Activated naive CD4-positive, alpha-beta T cell treated with anti-CD3 and anti-CD28 coated beads, Interleukin-2, amount 50 U/mL, for 24 hours (primary cell): ENCODE data around the gene SSR4.

ENCODE experiments used
- H3K27ac Mint-ChIP-seq: one replicate; pipeline ENCODE4 v1.8.0; 2021; ENCODE audit warnings: mild to moderate bottlenecking, mixed read lengths
- H3K27me3 Mint-ChIP-seq: one replicate; pipeline ENCODE4 v1.8.0; 2021; ENCODE audit warnings: mixed read lengths
- H3K36me3 Mint-ChIP-seq: one replicate; pipeline ENCODE4 v1.8.0; 2021; ENCODE audit warnings: mixed read lengths
- H3K4me1 Mint-ChIP-seq: one replicate; pipeline ENCODE4 v1.8.0; 2021; ENCODE audit warnings: mixed read lengths
- H3K4me3 Mint-ChIP-seq: one replicate; pipeline ENCODE4 v1.8.0; 2021; ENCODE audit warnings: mild to moderate bottlenecking, mixed read lengths
- H3K9me3 Mint-ChIP-seq: one replicate; pipeline ENCODE4 v1.8.0; 2021; ENCODE audit warnings: mixed read lengths

The SSR4 gene

DNA sequence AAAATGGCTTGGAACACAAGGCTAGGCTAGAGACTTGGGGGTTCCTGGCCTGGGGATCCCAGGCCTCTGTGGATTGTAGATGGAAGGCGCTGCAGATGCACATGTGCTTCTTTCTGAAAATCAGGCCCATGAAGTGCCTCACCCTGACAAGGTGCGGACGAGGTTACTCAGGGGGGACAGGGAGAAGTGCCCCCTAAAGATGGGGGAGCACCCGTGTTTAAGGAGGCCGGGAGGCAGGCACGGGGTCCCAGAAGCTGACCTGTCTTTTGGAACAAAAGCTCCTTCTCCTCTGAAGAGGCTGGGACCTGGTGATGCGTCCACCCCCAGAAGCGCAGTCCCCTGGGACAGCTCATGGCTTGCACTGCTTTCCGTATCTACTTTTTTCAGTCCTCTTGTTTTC lies 33.4 kb downstream of the SSR4 start:
- Mint-ChIP-seq H3K27ac (peak overlapping the region; percentile 2), H3K4me3 (peak overlapping the region; percentile 19), H3K4me1 (peaks cover 16% of the 10 kb centered on the region), H3K27me3 (no peaks in the 10 kb centered on the region), H3K36me3 (no peaks in the 10 kb centered on the region), H3K9me3 (no peaks in the 10 kb centered on the region)

DNA sequence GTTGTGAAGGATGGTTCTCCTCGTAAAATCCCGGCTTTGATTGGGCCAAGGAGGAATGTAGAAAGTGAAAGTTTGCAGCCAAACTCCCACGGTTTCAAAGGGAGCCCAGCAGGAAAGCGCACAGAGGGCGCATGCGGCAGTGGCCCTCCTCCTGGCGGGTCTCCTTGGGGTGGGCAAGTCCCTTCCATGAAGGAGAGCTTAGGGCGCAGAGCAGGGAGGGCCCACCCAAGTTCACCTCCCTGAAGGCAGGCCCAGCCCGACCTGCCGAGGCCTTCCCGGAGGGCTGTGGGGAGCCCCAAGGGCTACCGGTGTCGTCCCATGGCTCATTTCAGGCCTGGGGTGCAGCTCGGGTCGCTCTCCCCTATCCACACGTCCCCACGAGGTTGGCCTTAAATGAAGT lies 33.8 kb downstream of the SSR4 start:
- no peaks in the 10 kb centered on the region for H3K27me3 Mint-ChIP-seq
- no peaks in the 10 kb centered on the region for H3K36me3 Mint-ChIP-seq
- H3K27ac Mint-ChIP-seq, result no peak overlapping the region
- H3K4me1 Mint-ChIP-seq, result peaks cover 16% of the 10 kb centered on the region
- peak overlapping the region; percentile 19 for H3K4me3 Mint-ChIP-seq
- no peaks in the 10 kb centered on the region for H3K9me3 Mint-ChIP-seq

DNA sequence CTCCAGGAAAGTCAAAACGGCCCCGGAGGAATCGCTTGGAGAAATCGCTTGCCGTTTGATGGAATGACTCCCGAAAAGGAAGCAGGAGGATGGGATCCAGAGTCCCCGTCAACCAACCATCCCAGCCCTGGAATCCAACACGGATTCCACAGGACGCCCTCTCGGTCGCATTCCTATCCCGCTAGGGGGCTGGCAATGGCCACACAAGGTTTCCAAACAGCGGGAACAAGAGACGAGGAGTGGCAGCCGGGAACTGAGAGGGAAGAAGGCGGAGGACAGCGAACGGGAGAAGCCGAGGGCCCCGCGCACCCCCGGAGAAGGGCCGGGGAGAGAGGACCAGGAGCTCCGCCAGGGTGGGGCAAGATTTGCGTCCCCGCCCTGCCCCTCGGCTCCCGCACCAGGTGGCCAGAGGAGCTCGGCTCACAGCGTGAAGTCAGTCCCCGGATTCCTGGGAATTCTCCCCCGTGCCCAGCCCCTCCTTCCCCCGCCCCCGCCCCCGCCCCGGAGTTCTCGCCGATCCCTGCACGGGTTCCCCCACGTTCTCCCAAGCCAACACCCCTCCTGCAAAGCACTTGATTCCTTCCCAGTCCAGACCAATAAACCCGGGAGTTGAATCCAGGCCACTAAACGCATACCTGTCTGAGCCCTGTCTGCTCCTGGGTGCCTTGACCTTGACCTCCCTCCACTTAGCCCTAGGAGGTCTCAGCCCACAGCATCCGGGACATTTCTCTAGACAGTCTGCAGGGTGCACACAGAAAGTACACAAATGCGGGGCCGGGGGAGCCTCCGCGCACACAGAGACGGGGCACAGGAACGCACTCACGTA lies 34.5 kb downstream of the SSR4 start:
- no peaks in the 10 kb centered on the region for H3K27me3 Mint-ChIP-seq
- no peaks in the 10 kb centered on the region for H3K36me3 Mint-ChIP-seq

DNA sequence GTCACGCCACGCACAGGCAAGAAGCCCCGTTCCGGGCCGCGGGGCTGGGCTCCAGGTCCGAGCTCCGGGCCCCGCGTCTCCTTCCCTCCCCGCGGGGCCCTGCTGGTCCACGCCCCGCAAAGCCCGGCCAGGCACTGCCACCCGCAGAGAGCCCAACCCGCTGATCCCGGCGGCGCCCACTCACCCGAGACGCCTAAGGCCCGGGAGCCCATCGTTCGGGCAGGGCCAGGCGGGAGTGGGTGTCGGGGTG lies 35.0 kb downstream of the SSR4 start:
- Mint-ChIP-seq H3K27me3 (no peaks in the 10 kb centered on the region), H3K9me3 (no peaks in the 10 kb centered on the region), H3K27ac (no peak overlapping the region), H3K36me3 (no peaks in the 10 kb centered on the region), H3K4me3 (peak overlapping the region; percentile 70), H3K4me1 (peaks cover 12% of the 10 kb centered on the region)

More for the DNA sequence above, 34.5 kb downstream of the SSR4 start:
- H3K27ac Mint-ChIP-seq, result no peak overlapping the region
- no peaks in the 10 kb centered on the region for H3K9me3 Mint-ChIP-seq
- peaks cover 12% of the 10 kb centered on the region for H3K4me1 Mint-ChIP-seq
- H3K4me3 Mint-ChIP-seq, result peak overlapping the region; percentile 70

DNA sequence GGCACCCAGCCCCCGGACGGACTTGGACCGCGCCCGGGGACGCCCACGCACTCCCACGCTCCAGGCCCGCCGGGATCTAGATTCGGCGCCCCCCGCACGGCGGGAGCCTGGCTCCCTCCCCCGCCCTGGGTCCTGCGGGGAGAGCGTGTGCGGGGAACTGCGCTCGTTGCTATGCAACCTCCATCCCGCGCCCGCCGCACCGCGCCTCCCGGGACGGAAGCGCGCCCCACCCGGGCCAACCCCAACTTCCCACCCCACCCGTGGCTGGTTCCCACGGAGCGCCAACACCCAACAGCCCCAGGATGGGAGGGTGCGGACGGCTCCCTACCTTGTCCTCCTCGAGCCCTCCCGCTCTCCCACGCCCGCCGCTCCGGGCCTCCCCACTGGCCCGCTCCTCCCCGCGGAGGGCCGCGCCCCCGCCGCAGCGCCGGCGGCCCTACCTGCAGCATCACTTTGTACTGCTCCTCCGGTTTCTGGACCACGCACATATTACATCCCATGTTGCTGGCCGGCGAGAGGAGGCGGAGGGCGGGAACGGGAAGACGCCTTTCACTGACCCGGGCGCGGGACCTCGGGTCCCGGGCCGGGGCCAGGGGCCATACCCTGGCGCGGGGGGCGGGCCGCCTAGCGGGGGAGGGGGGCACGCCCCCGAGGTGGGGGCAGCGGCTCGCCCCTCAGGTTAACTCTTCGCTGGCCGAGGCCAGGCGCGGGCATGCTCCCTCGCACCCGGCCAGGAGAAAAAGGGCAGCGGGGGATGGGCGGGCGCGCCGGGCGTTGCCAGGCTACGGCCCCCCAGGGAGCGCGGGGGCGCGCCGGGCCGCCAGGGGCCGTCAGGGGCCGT lies 35.6 kb downstream of the SSR4 start, which contains the start of gene PDZD4:
PDZD4 (minus strand) TSS at position 746 of the 841 bp plus-strand sequence; CDS start at position 500, 246 bp downstream.
- Mint-ChIP-seq H3K4me1 (peaks cover 12% of the 10 kb centered on the region), H3K9me3 (no peaks in the 10 kb centered on the region), H3K36me3 (no peaks in the 10 kb centered on the region), H3K4me3 (peak within 1 kb of the TSS; percentile 70), H3K27ac (no peak within 1 kb of the TSS), H3K27me3 (no peaks in the 10 kb centered on the region)

DNA sequence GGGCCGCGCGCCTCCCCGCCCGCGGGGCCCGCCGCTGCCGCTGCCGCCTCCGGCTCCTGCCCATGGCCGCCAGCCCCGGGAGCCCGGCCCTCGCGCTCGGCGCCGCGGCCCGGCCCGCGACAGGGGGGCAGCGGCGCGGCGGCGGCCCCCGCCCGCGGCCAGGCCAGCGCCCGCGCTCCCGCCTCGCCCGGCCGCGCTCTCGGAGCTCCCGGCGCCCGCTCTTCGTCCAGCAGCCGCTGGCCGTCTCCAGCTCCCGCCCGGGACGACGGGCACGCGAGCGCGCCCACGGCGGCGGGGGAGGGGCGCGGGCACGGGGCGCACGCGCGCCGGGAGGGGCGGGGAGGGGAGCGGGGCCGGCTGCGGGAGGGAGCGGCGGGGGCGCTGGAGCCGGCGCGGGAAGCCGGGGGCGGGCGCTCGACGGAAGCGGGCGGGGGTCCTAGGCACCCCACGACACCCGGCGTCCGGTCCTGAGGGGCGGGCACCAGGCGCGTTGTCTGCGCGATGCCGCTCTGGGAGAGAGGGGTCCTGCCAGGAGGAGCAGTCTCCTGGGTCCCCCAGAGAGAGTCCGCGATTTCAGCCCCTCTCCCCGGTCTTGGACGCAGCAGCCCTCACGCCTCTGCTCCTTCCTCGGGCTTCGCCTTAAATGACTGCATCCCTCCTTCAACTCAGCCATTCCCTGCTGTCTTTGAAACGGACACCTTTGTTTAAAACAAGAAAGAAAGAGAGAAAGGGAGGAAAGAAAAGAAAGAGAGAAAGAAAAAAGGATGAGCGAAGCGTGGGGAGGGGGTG lies 36.4 kb downstream of the SSR4 start:
- H3K4me3 Mint-ChIP-seq, result peak overlapping the region; percentile 36
- no peaks in the 10 kb centered on the region for H3K9me3 Mint-ChIP-seq
- H3K36me3 Mint-ChIP-seq, result no peaks in the 10 kb centered on the region
- no peak overlapping the region for H3K27ac Mint-ChIP-seq
- no peaks in the 10 kb centered on the region for H3K27me3 Mint-ChIP-seq
- H3K4me1 Mint-ChIP-seq, result peaks cover 12% of the 10 kb centered on the region

DNA sequence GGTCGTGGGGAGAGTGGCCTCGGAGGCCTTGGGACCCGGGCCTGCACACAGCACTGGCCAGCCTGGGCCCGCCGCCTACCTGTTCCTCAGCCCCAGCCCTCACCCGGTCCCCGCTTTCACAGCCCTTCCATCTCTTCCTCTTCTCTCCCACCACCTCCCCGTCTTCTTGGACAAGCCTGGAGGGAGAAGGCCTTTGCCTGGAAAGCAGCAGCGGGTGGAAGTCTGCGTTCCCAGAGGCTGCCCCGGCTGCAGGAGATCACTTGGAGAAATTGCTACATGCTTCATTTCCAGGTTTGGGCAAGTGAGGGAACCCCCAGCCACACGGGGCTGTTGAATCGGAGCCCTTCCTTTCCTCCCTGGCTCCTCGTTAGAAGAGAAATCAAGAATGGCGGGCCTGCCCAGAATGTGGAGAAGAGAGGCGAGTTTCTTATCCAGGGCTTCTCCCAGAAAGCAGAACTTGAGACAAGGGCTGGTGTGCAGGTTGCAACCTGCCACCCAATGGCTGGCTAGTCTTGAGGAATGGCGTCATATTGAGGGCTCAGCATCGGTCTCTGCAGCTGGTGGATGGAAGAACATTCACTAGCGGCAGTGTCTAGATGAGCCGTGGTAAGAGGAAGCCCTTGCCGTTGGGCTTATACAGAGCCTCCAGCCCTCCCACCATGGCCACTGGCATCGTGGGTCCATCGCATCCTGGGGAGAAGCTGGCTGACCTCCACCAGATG lies 37.1 kb downstream of the SSR4 start:
- H3K9me3 Mint-ChIP-seq, result no peaks in the 10 kb centered on the region
- H3K4me3 Mint-ChIP-seq, result peak overlapping the region; percentile 59
- H3K27me3 Mint-ChIP-seq, result no peaks in the 10 kb centered on the region
- H3K36me3 Mint-ChIP-seq, result no peaks in the 10 kb centered on the region
- no peak overlapping the region for H3K27ac Mint-ChIP-seq
- H3K4me1 Mint-ChIP-seq, result peaks cover 12% of the 10 kb centered on the region

DNA sequence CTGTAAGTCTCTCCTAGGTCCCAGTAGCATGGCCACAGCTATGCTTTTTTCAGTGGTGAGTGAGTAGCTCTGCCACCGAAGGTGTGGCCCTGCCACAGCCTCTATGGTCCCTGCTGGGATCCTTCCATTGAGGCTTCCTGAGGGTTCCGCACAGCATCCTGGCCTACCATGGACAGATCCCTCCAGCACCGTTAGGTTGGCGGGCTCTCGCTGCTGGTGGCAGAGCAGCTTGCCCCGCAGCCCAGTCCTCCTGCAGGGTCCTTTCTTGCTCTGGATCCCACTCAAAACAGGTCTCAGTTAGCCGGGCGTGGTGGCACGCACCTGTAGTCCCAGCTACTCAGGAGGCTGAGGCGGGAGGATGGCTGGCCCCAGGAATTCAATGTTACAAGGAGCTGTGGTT lies 38.3 kb downstream of the SSR4 start:
- H3K9me3 Mint-ChIP-seq, result no peaks in the 10 kb centered on the region
- H3K36me3 Mint-ChIP-seq, result no peaks in the 10 kb centered on the region
- H3K27ac Mint-ChIP-seq, result no peak overlapping the region
- no peak overlapping the region for H3K4me3 Mint-ChIP-seq
- H3K4me1 Mint-ChIP-seq, result peaks cover 1% of the 10 kb centered on the region
- H3K27me3 Mint-ChIP-seq, result no peaks in the 10 kb centered on the region

DNA sequence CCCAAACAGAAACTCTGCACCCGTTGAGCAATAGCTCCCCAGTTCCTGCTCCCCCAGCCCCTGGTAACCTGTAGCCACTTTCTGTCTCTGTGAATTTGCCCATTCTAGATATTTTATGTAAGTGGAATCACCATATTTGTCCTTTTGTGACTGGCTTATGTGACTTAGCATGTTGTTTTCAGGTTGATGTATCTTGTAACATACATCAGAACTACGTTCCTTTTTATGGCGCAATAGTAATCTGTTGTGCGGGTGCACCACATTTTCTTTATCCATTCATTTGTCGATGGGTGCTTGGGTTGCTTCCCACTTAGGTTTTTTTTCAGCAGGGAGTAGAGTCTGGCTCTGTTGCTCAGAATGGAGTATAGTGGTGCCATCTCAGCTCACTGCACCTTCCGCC lies 42.5 kb downstream of the SSR4 start:
- Mint-ChIP-seq H3K4me1 (no peaks in the 10 kb centered on the region), H3K4me3 (no peak overlapping the region), H3K36me3 (no peaks in the 10 kb centered on the region), H3K9me3 (no peaks in the 10 kb centered on the region), H3K27me3 (no peaks in the 10 kb centered on the region), H3K27ac (no peak overlapping the region)

DNA sequence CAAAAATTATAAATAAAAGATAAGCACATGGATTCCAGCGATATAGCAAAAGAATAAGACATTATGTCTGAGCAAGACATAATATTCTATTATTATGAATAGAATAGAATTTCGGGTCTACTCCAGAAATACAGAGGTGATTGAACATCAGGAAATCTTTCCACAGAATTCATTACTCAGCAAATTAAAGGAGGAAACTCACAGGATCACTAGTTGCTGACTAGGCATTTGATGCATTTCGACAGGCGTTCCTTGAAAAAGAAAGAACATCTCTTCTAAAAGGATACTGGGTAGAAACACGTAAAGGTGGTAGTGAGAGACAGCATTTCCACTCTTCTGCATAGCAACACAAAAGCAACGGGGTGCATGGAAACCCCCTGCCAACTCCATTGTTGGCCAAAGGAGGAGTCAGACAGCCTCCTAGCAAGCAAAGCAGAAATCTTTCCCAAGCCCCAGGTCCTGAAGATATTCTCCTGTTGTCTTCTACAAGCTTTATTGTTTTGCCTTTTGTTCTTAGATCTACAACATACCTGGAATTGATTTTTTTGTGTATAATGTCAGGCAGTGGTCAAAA lies 50.1 kb downstream of the SSR4 start:
- no peaks in the 10 kb centered on the region for H3K36me3 Mint-ChIP-seq
- no peak overlapping the region for H3K4me3 Mint-ChIP-seq
- H3K27me3 Mint-ChIP-seq, result peaks cover 4% of the 10 kb centered on the region
- no peaks in the 10 kb centered on the region for H3K9me3 Mint-ChIP-seq
- H3K4me1 Mint-ChIP-seq, result no peaks in the 10 kb centered on the region
- H3K27ac Mint-ChIP-seq, result no peak overlapping the region

DNA sequence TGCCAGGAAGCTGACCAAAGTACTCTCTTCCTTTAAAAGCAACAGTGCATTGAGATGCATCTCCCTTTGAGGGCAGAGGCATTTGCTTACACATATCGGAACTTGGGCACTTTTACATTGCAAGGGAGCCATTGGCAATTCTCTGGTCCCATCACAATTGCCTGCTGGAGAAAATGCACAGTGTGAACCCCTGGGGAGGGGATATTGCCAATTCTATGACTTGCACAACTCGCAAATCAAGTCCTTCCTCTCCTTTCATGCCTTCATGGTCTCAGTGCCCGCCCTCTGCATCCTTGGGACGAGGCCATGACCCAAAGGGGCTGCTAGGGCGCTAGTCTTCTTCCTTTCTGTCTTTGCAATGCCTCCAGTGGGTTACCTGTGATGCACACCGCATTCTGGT lies 50.7 kb downstream of the SSR4 start:
- no peaks in the 10 kb centered on the region for H3K4me1 Mint-ChIP-seq
- H3K9me3 Mint-ChIP-seq, result no peaks in the 10 kb centered on the region
- no peaks in the 10 kb centered on the region for H3K36me3 Mint-ChIP-seq
- H3K4me3 Mint-ChIP-seq, result no peak overlapping the region
- H3K27me3 Mint-ChIP-seq, result peaks cover 4% of the 10 kb centered on the region
- H3K27ac Mint-ChIP-seq, result no peak overlapping the region

DNA sequence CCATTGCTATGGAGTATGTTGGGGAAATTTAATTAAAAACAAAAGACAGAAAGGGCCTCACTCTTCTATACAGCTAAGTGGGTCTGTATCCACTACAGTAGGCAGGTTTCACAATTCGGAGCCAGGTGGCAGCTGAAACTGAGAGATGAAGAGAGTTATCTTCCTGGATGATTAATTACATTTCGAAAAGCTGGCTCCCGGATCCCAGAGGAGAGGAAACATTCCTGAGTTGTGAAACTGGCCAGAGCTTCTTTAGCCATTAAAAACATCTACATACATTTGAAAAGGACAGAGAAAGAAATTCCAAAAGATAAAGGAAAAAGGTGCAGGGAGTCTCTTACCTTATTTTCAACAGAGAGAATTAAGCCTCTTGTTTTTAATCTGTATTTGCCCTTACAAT lies 51.4 kb downstream of the SSR4 start:
- H3K27me3 Mint-ChIP-seq, result peaks cover 4% of the 10 kb centered on the region
- no peak overlapping the region for H3K27ac Mint-ChIP-seq
- H3K4me1 Mint-ChIP-seq, result no peaks in the 10 kb centered on the region
- no peak overlapping the region for H3K4me3 Mint-ChIP-seq
- H3K9me3 Mint-ChIP-seq, result no peaks in the 10 kb centered on the region
- H3K36me3 Mint-ChIP-seq, result no peaks in the 10 kb centered on the region
